Smooth muscle cell of the pulmonary artery (primary cell): Measurements from ENCODE around the gene SPDYE6. TPM values are rescaled to one million over a fixed set of nuclear protein-coding genes. Genes with fewer than 3 reads are reported as not detected.

Source experiments
- total RNA-seq: library from RNA; depleted of rRNA; stranded (reverse); fragments of >200 nt; gene quantifications from 2 replicates; pipeline ENCODE4 v1.2.3, GENCODE V29; 2014

SPDYE6 gene
- not detected in 2 replicates for total RNA-seq

DNA sequence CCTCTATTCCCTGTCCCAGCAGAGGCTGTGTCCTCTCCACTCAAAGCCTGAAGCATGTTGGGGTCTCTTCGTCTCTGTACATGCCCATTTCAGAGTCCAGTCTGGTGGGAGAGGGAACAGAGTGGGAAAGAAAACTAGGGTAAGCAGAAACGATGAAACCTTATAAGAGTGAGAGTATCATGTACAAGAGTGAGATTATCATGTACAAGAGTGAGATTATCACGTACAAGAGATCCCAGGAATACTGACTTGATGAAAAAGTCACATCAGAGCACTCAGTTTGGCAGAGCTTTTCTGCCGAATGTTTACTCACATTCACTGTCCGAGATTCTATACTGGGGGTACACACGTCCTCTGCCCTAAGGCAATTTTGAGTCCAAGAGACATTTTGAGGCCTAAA, at the start of gene SPDYE6:
Gene SPDYE6 (minus strand): TSS at position 101 of the 400 bp plus-strand sequence. CDS start 421 bp downstream, outside the sequence.

GRCh38 chr7:102395873-102396709, 39.8 kb upstream of the SPDYE6 start, which contains the start of gene PRKRIP1:
Gene PRKRIP1, plus strand, starts transcription at chr7:102396363. Its CDS starts 49 bp downstream, at chr7:102396412.

Other genes with a start within 250 kb of the SPDYE6 start
- 3.1 and 7.1 TPM in 2 replicates for gene SH2B2, start 69.6 kb downstream of the SPDYE6 start, total RNA-seq
- gene PRKRIP1, start 39.9 kb upstream of the SPDYE6 start, total RNA-seq: 13.9 and 21.3 TPM in 2 replicates
- 85.9 and 102 TPM in 2 replicates for gene ORAI2, start 77.1 kb upstream of the SPDYE6 start, total RNA-seq
- gene ALKBH4, start 108.4 kb upstream of the SPDYE6 start, total RNA-seq: 10.1 and 10.6 TPM in 2 replicates
- gene LRWD1, start 108.5 kb upstream of the SPDYE6 start, total RNA-seq: 18.8 and 26.1 TPM in 2 replicates
- gene POLR2J, start 122.5 kb upstream of the SPDYE6 start, total RNA-seq: 16.3 and 22.2 TPM in 2 replicates
- 7.7 and 10.0 TPM in 2 replicates for gene RASA4B, start 161.3 kb upstream of the SPDYE6 start, total RNA-seq
- gene UPK3BL2, start 187.3 kb upstream of the SPDYE6 start, total RNA-seq: 3.4 and 3.5 TPM in 2 replicates
- not detected in 2 replicates for gene SPDYE2, start 194.8 kb upstream of the SPDYE6 start, total RNA-seq
- gene POLR2J3, start 216.1 kb upstream of the SPDYE6 start, total RNA-seq: 34.6 and 36.8 TPM in 2 replicates